Myocyte (in vitro differentiated cells): ENCODE data around the gene GPR148. TPM values are rescaled to one million over a fixed set of nuclear protein-coding genes. Genes with fewer than 3 reads are reported as not detected.
A peak's percentile ranks its signal among the peaks of the same experiment; 100 is the strongest.

Source experiments
- DNase-seq: peaks from one replicate; pipeline ENCODE4 v3.0.0-alpha.2; 2012; ENCODE audit warnings: low read depth
- total RNA-seq: library from RNA; depleted of rRNA; stranded (reverse); fragments of >200 nt; gene quantifications from 2 replicates; pipeline ENCODE4 v1.2.3, GENCODE V29; 2014

GPR148 gene
- total RNA-seq, 1 donor from 2014 or later = not detected

GRCh38 chr2:130749078-130749477 lies 20.2 kb downstream of the GPR148 start:
- DNase-seq = no peak

- no peak for DNase-seq
These were observed 20.8 kb downstream of the GPR148 start for GRCh38 chr2:130749641-130750040.

- DNase-seq = no peak
These were observed 25.9 kb downstream of the GPR148 start for GRCh38 chr2:130754811-130755210.

- no peak for DNase-seq
These were observed 26.6 kb downstream of the GPR148 start, which contains the start of gene AMER3 for GRCh38 chr2:130755256-130756052. Gene AMER3, plus strand, starts transcription at chr2:130755540. Its CDS starts 6,533 bp downstream, at chr2:130762073.

GRCh38 chr2:130756053-130756873 lies 27.4 kb downstream of the GPR148 start:
- DNase-seq = no peak

- DNase-seq = no peak
These were observed 28.2 kb downstream of the GPR148 start for GRCh38 chr2:130756874-130757668.

- peak; percentile 24 for DNase-seq
These were observed 31.3 kb downstream of the GPR148 start for GRCh38 chr2:130759906-130760753.

- no peak for DNase-seq
These were observed 32.2 kb downstream of the GPR148 start for GRCh38 chr2:130760754-130761751.

- no peak for DNase-seq
These were observed 33.4 kb downstream of the GPR148 start for GRCh38 chr2:130762031-130762909.

GRCh38 chr2:130762910-130763385 lies 34.1 kb downstream of the GPR148 start:
- no peak for DNase-seq

- DNase-seq = no peak
These were observed 34.5 kb downstream of the GPR148 start for GRCh38 chr2:130763405-130763804.

- DNase-seq = no peak
These were observed 35.4 kb downstream of the GPR148 start for GRCh38 chr2:130764035-130764820.

GRCh38 chr2:130764821-130765115 lies 35.9 kb downstream of the GPR148 start:
- no peak for DNase-seq

- no peak for DNase-seq
These were observed 36.6 kb downstream of the GPR148 start for GRCh38 chr2:130765464-130765863.

- no peak for DNase-seq
These were observed 37.2 kb downstream of the GPR148 start for GRCh38 chr2:130766037-130766436.

- DNase-seq = no peak
These were observed 38.0 kb downstream of the GPR148 start for GRCh38 chr2:130766711-130767407.

GRCh38 chr2:130767408-130767775 lies 38.5 kb downstream of the GPR148 start:
- DNase-seq = no peak
